KOPT-K1 (cell line): ENCODE results near the gene HMX2.

Experiments
- H3K27ac ChIP-seq: fragments of 200-600 bp; sonication (generic); 2 replicates; pipeline ENCODE4 v1.5.1; 2016; ENCODE audit warnings: antibody characterized with exemption, mild to moderate bottlenecking, low read depth, low read length; ENCODE audit not compliant: poor library complexity, severe bottlenecking
- H3K36me3 ChIP-seq: fragments of 200-600 bp; sonication (generic); 2 replicates; pipeline ENCODE4 v1.5.1; 2017; ENCODE audit warnings: antibody characterized with exemption, mild to moderate bottlenecking, low read length, moderate library complexity; ENCODE audit not compliant: insufficient read depth
- H3K9me3 ChIP-seq: fragments of 200-600 bp; sonication (generic); 2 replicates; pipeline ENCODE4 v1.5.1; 2017; ENCODE audit warnings: antibody characterized with exemption, low read length, mild to moderate bottlenecking; ENCODE audit not compliant: insufficient read depth, poor library complexity, severe bottlenecking

Gene HMX2

GRCh38 chr10:123144697-123145541, 3.0 kb upstream of the HMX2 start:
- Histone ChIP-seq H3K27ac (no peak overlapping the region), H3K36me3 (no peaks in the 10 kb centered on the region), H3K9me3 (peaks cover 17% of the 10 kb centered on the region)

GRCh38 chr10:123145542-123146012, 2.4 kb upstream of the HMX2 start:
- H3K36me3 ChIP-seq: no peaks in the 10 kb centered on the region
- H3K27ac ChIP-seq: no peak overlapping the region
- H3K9me3 ChIP-seq: peaks cover 21% of the 10 kb centered on the region

- peaks cover 25% of the 10 kb centered on the region for H3K9me3 ChIP-seq
- no peak overlapping the region for H3K27ac ChIP-seq
- no peaks in the 10 kb centered on the region for H3K36me3 ChIP-seq
Observed at GRCh38 chr10:123146013-123146893, 1.7 kb upstream of the HMX2 start.

- Histone ChIP-seq H3K9me3 (peaks cover 25% of the 10 kb centered on the region), H3K36me3 (no peaks in the 10 kb centered on the region), H3K27ac (no peak overlapping the region)
Observed at GRCh38 chr10:123146894-123147634, 872 bp upstream of the HMX2 start.

- Histone ChIP-seq H3K9me3 (peaks cover 25% of the 10 kb centered on the region), H3K36me3 (no peaks in the 10 kb centered on the region), H3K27ac (peak overlapping the region; percentile 27)
Observed at GRCh38 chr10:123148414-123149161, 652 bp downstream of the HMX2 start.

- Histone ChIP-seq H3K27ac (no peak overlapping the region), H3K9me3 (peaks cover 25% of the 10 kb centered on the region), H3K36me3 (no peaks in the 10 kb centered on the region)
Observed at GRCh38 chr10:123149162-123149567, 1.2 kb downstream of the HMX2 start.

GRCh38 chr10:123149568-123150270, 1.8 kb downstream of the HMX2 start:
- no peak overlapping the region for H3K27ac ChIP-seq
- peaks cover 25% of the 10 kb centered on the region for H3K9me3 ChIP-seq
- no peaks in the 10 kb centered on the region for H3K36me3 ChIP-seq

- no peak overlapping the region for H3K27ac ChIP-seq
- peaks cover 25% of the 10 kb centered on the region for H3K9me3 ChIP-seq
- peaks cover 7% of the 10 kb centered on the region for H3K36me3 ChIP-seq
Observed at GRCh38 chr10:123150271-123150985, 2.5 kb downstream of the HMX2 start.

- H3K9me3 ChIP-seq: peaks cover 25% of the 10 kb centered on the region
- no peak overlapping the region for H3K27ac ChIP-seq
- H3K36me3 ChIP-seq: peaks cover 14% of the 10 kb centered on the region
Observed at GRCh38 chr10:123150986-123151736, 3.2 kb downstream of the HMX2 start.

- peaks cover 25% of the 10 kb centered on the region for H3K9me3 ChIP-seq
- peaks cover 20% of the 10 kb centered on the region for H3K36me3 ChIP-seq
- no peak overlapping the region for H3K27ac ChIP-seq
Observed at GRCh38 chr10:123151737-123152135, 3.8 kb downstream of the HMX2 start.

- Histone ChIP-seq H3K9me3 (peaks cover 13% of the 10 kb centered on the region), H3K36me3 (peaks cover 39% of the 10 kb centered on the region), H3K27ac (peak overlapping the region; percentile 97)
Observed at GRCh38 chr10:123153486-123154091, 5.7 kb downstream of the HMX2 start.

GRCh38 chr10:123154092-123154710, 6.3 kb downstream of the HMX2 start, which contains the start of gene BUB3:
Gene BUB3 (plus strand): TSS chr10:123154402. CDS start chr10:123154918, 516 bp downstream.
- H3K9me3 ChIP-seq: peaks cover 9% of the 10 kb centered on the region
- H3K27ac ChIP-seq: peak within 1 kb of the TSS; percentile 97
- H3K36me3 ChIP-seq: peaks cover 45% of the 10 kb centered on the region
